Prostate gland (tissue), 2 donors: ENCODE measurements around the gene LYPD6.

Experiments used
- CTCF ChIP-seq, 4 experiments: fragments of 200-600 bp in 2 of 4; fragments of 450-650 bp in 2 of 4; sonication (generic) in 2 of 4; IDR thresholded peaks; 1 replicate in 3 of 4; 2 replicates in 1 of 4; pipeline ENCODE4 v1.5.1; 2016 to 2019; ENCODE audit warnings: antibody characterized with exemption in 4 of 4, mild to moderate bottlenecking in 2 of 4, moderate library complexity in 2 of 4
- POLR2A ChIP-seq: fragments of 450-650 bp; IDR thresholded peaks from one replicate; pipeline ENCODE4 v1.6.1; 2016; ENCODE audit warnings: antibody characterized with exemption, mild to moderate bottlenecking
- POLR2AphosphoS5 ChIP-seq: sonication (generic); formaldehyde crosslinking; IDR thresholded peaks from one replicate; pipeline ENCODE4 v1.6.1; 2017; ENCODE audit warnings: antibody characterized with exemption

GRCh38 chr2:149312039-149312438 is 18.3 kb upstream of the LYPD6 start:
- TF ChIP-seq CTCF (IDR thresholded peaks at IDR 0.05) (no peak), POLR2A (no peak), POLR2AphosphoS5 (no peak)
